OCI-LY7 (cell line): ENCODE data around the gene IL4I1. TPM values are rescaled to one million over a fixed set of nuclear protein-coding genes. Genes with fewer than 3 reads are reported as not detected.

Experiments used
- BruUV-seq: library from RNA; stranded (reverse); fragments of 400-500 nt; replicated peaks from 2 replicates; lab custom pipeline; 2021; lab: Mats Ljungman, UMichigan
- CTCF ChIA-PET: fragments of 300-600 bp; sonication (Branson Sonifier 250); formaldehyde crosslinking; loops from one replicate; lab custom pipeline; 2022; ENCODE audit warnings: antibody characterized with exemption; ENCODE audit not compliant: unreplicated experiment; lab: Charles Lee
- POLR2A ChIA-PET: fragments of 300-600 bp; sonication (Branson Sonifier 250); formaldehyde crosslinking; loops from one replicate; lab custom pipeline; 2022; ENCODE audit warnings: antibody characterized with exemption; lab: Charles Lee
- DNase-seq: peaks from one replicate; pipeline ENCODE4 v3.0.0-alpha.2; 2015; ENCODE audit warnings: low spot score
- H2AFZ ChIP-seq: fragments of 200-600 bp; sonication (generic), shearing (Covaris generic); 2 replicates; pipeline ENCODE4 v1.6.1; 2014; ENCODE audit warnings: mild to moderate bottlenecking, antibody characterized with exemption, low read length, moderate library complexity
- H3K27ac ChIP-seq: fragments of 200-600 bp; sonication (generic); 2 replicates; pipeline ENCODE4 v1.5.1; 2014; ENCODE audit warnings: mixed run types, low read depth, mild to moderate bottlenecking, moderate library complexity, low read length, inconsistent platforms; ENCODE audit not compliant: poor library complexity, severe bottlenecking
- H3K36me3 ChIP-seq: fragments of 200-600 bp; sonication (generic); 2 replicates; pipeline ENCODE4 v1.6.1; 2014; ENCODE audit warnings: mild to moderate bottlenecking, antibody characterized with exemption, low read length, moderate library complexity, mixed read lengths; ENCODE audit not compliant: insufficient read depth
- H3K4me1 ChIP-seq: fragments of 200-600 bp; sonication (generic); 2 replicates; pipeline ENCODE4 v1.5.1; 2014; ENCODE audit warnings: mild to moderate bottlenecking, low read length; ENCODE audit not compliant: insufficient read depth, poor library complexity, severe bottlenecking
- H3K4me2 ChIP-seq: fragments of 200-600 bp; sonication (generic); 2 replicates; pipeline ENCODE4 v1.6.1; 2014; ENCODE audit warnings: mild to moderate bottlenecking, low read length
- H3K4me3 ChIP-seq: fragments of 200-600 bp; sonication (generic); 2 replicates; pipeline ENCODE4 v1.5.1; 2014; ENCODE audit warnings: mild to moderate bottlenecking, low read depth, low read length; ENCODE audit not compliant: poor library complexity, severe bottlenecking
- H3K79me2 ChIP-seq: fragments of 200-600 bp; sonication (generic); 2 replicates; pipeline ENCODE4 v1.6.1; 2016; ENCODE audit warnings: low read depth, mild to moderate bottlenecking, low read length, moderate library complexity, mixed read lengths; ENCODE audit not compliant: insufficient read depth
- H3K9me2 ChIP-seq: fragments of 200-600 bp; sonication (generic); 2 replicates; pipeline ENCODE4 v1.6.1; 2016; ENCODE audit warnings: mild to moderate bottlenecking, low read length, mixed read lengths; ENCODE audit not compliant: insufficient read depth
- H3K9me3 ChIP-seq: fragments of 200-600 bp; sonication (generic); 2 replicates; pipeline ENCODE4 v1.6.1; 2014; ENCODE audit warnings: mild to moderate bottlenecking, mixed run types, low read length, mixed read lengths
- H4K20me1 ChIP-seq: fragments of 200-600 bp; sonication (generic); 2 replicates; pipeline ENCODE4 v1.6.1; 2014; ENCODE audit warnings: mild to moderate bottlenecking, antibody characterized with exemption, low read length, moderate library complexity, mixed read lengths; ENCODE audit not compliant: insufficient read depth
- CTCF ChIP-seq: fragments of 200-600 bp; sonication (generic); conservative IDR thresholded peaks from 2 replicates; pipeline ENCODE4 v1.5.1; 2014; ENCODE audit warnings: mild to moderate bottlenecking, antibody characterized with exemption, low read length, moderate library complexity, mixed read lengths
- EZH2phosphoT487 ChIP-seq: fragments of 200-600 bp; sonication (generic); IDR thresholded peaks from 2 replicates; pipeline ENCODE4 v1.6.1; 2018; ENCODE audit warnings: low read depth, borderline replicate concordance, mild to moderate bottlenecking, mixed run types, antibody characterized with exemption, low read length, moderate library complexity, mixed read lengths
- intact Hi-C: fragments of 100-400 bp; cut with micrococcal nuclease; formaldehyde crosslinking; loops from one replicate; pipeline ENCODE4 v1.10.0; 2022; ENCODE audit not compliant: unreplicated experiment
- total RNA-seq, 2 experiments: library from RNA; depleted of rRNA in 1 of 2; stranded (reverse); fragments of >200 nt in 1 of 2; shearing (Covaris generic) in 1 of 2; gene quantifications; 2 replicates each; pipeline ENCODE4 v1.2.3, GENCODE V29; 2014 to 2022

Gene IL4I1
- total RNA-seq, 2 experiments from 2014 or later, result 0.25 to 1.7 TPM

GRCh38 chr19:49883094-49883493 lies 13.6 kb downstream of the IL4I1 start:
- peaks cover 26% of the 10 kb centered on the region for H3K36me3 ChIP-seq
- POLR2A ChIA-PET, result no interaction called here
- TF ChIP-seq EZH2phosphoT487, result no peak
- no peak for TF ChIP-seq CTCF

GRCh38 chr19:49882643-49883042 lies 14.0 kb downstream of the IL4I1 start:
- BruUV-seq, result no TSS peak
- Histone ChIP-seq H3K9me3 (no peaks in the 10 kb centered on the region), H3K36me3 (peaks cover 26% of the 10 kb centered on the region), H3K4me3 (no peak overlapping the region), H3K27ac (no peak overlapping the region), H3K9me2 (no peaks in the 10 kb centered on the region), H2AFZ (no peak overlapping the region), H3K4me1 (peaks cover 16% of the 10 kb centered on the region), H3K4me2 (no peak overlapping the region), H4K20me1 (no peaks in the 10 kb centered on the region), H3K79me2 (no peaks in the 10 kb centered on the region)
- intact Hi-C loops, result no loop called here
- no peak for DNase-seq
- POLR2A ChIA-PET, result no interaction called here
- CTCF ChIA-PET, result no interaction called here
- TF ChIP-seq CTCF (no peak), EZH2phosphoT487 (no peak)

More at GRCh38 chr19:49883094-49883493, 13.6 kb downstream of the IL4I1 start:
- Histone ChIP-seq H2AFZ (no peak overlapping the region), H3K4me2 (no peak overlapping the region), H3K9me2 (no peaks in the 10 kb centered on the region), H3K79me2 (no peaks in the 10 kb centered on the region), H4K20me1 (no peaks in the 10 kb centered on the region), H3K4me3 (no peak overlapping the region), H3K4me1 (peaks cover 15% of the 10 kb centered on the region), H3K27ac (no peak overlapping the region), H3K9me3 (no peaks in the 10 kb centered on the region)
- no TSS peak for BruUV-seq
- CTCF ChIA-PET, result no interaction called here
- intact Hi-C loops, result no loop called here
- no peak for DNase-seq

DNA sequence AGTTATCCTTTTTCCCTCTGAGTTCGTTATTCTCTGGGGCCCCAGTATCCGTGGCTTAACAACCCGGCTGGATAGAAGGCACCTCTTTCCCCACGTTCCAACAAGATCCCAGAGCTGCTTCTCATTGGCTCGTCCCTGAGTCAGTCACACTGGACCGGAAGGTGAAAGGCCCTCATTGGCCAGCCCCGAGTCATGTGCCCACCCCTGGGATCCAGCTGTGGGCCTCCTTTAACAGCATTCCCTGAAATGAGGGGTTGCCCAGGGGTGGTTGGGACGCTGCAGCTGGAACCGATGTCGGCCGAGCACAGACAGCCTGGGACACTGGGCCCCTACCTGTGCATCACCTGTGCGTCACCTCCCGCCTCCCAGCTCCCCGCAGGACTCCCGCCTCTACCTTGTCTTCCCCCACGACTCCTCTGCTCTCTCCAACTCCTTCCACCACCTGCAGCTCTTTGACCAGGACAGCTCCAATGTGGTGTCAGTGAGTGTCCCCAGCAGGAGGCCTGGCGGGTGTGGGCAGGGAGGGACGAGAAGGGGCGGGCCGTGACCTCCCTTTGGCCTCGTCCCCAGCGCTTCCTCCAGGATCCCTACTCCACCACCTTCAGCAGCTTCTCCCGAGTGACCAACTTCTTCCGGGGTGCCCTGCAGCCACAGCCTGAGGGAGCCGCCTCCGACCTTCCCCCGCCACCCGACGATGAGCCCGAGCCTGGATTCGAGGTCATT lies 14.9 kb downstream of the IL4I1 start:
- Histone ChIP-seq H3K4me1 (peaks cover 16% of the 10 kb centered on the region), H3K4me2 (no peak overlapping the region), H3K27ac (no peak overlapping the region), H4K20me1 (no peaks in the 10 kb centered on the region), H3K9me2 (no peaks in the 10 kb centered on the region), H3K79me2 (no peaks in the 10 kb centered on the region), H3K9me3 (no peaks in the 10 kb centered on the region), H2AFZ (no peak overlapping the region), H3K4me3 (no peak overlapping the region), H3K36me3 (peaks cover 26% of the 10 kb centered on the region)
- intact Hi-C loops, result no loop called here
- ChIA-PET CTCF (no interaction called here), POLR2A (no interaction called here)
- BruUV-seq, result no TSS peak
- DNase-seq, result no peak
- TF ChIP-seq CTCF, result no peak
- TF ChIP-seq EZH2phosphoT487, result no peak
